Muscle of leg (tissue), 11 donors: Measurements from ENCODE around the gene TAF10. TPM values are rescaled to one million over a fixed set of nuclear protein-coding genes. Genes with fewer than 3 reads are reported as not detected.

Experiments used
- DNase-seq: peaks from one replicate; pipeline ENCODE4 v3.0.0; 2013
- H3K27ac ChIP-seq: one replicate; pipeline ENCODE4 v1.5.1; 2013; ENCODE audit warnings: mild to moderate bottlenecking, low read length, control low read depth
- H3K27me3 ChIP-seq: one replicate; pipeline ENCODE4 v1.6.1; 2013; ENCODE audit warnings: low read length; ENCODE audit not compliant: control insufficient read depth, insufficient read depth
- H3K36me3 ChIP-seq: one replicate; pipeline ENCODE4 v1.6.1; 2013; ENCODE audit warnings: low read length; ENCODE audit not compliant: control insufficient read depth, insufficient read depth
- H3K4me1 ChIP-seq: one replicate; pipeline ENCODE4 v1.6.1; 2013; ENCODE audit warnings: low read length; ENCODE audit not compliant: control insufficient read depth, insufficient read depth
- H3K4me3 ChIP-seq: one replicate; pipeline ENCODE4 v1.5.1; 2013; ENCODE audit warnings: low read length, control low read depth
- H3K9me3 ChIP-seq: replicated peaks from 2 replicates; pipeline ENCODE4 v1.6.1; 2013; ENCODE audit warnings: low read depth, low read length; ENCODE audit not compliant: control insufficient read depth
- WGBS: methylation state at CpG from one replicate; pipeline ENCODE4 v1.1.5; 2013; ENCODE audit warnings: missing lambda C conversion rate; ENCODE audit not compliant: insufficient coverage; 5-methylcytosine and 5-hydroxymethylcytosine counted together
- polyA plus RNA-seq, 8 donors: library from polyadenylated mRNA; unstranded; fragments of 120-200 nt; gene quantifications; one replicate each; pipeline versions ENCODE4 v1.2.1 to v1.2.3, GENCODE V29; 2013; ENCODE audit warnings: inconsistent platforms in 1 of 8, low replicate concordance in 1 of 8; ENCODE audit not compliant: insufficient read length in 8 of 8, insufficient read depth in 1 of 8
- total RNA-seq: library from RNA; stranded (reverse); fragments of 120-200 nt; gene quantifications from one replicate; pipeline ENCODE4 v1.2.4, GENCODE V29; 2013

The TAF10 gene
- total and polyA plus RNA-seq, 9 donors: 76.3 to 128 (median 106) TPM

GRCh38 chr11:6561288-6561687, 50.7 kb downstream of the TAF10 start:
- WGBS: no CpG with 5 or more reads among the region's 3 CpGs
- no peaks in the 10 kb centered on the region for H3K9me3 ChIP-seq
- H3K4me3 ChIP-seq: no peak overlapping the region
- H3K27me3 ChIP-seq: no peaks in the 10 kb centered on the region
- no peaks in the 10 kb centered on the region for H3K4me1 ChIP-seq
- peaks cover 7% of the 10 kb centered on the region for H3K36me3 ChIP-seq
- H3K27ac ChIP-seq: no peak overlapping the region
- DNase-seq: no peak

Other genes starting within 250 kb of the TAF10 start
- 16.7 TPM for gene SMPD1, start 221.7 kb downstream of the TAF10 start, total RNA-seq
- 10 to 100 TPM; 22.9 to 28.4 (median 26.0) TPM for gene SMPD1, start 221.7 kb downstream of the TAF10 start, polyA plus RNA-seq
- 26.4 TPM for gene APBB1, start 193.1 kb downstream of the TAF10 start, total RNA-seq
- 10 to 100 TPM; 26.0 to 33.2 (median 30.5) TPM for gene APBB1, start 193.1 kb downstream of the TAF10 start, polyA plus RNA-seq
- gene HPX, start 171.2 kb downstream of the TAF10 start, total RNA-seq: 1.3 TPM
- gene HPX, start 171.2 kb downstream of the TAF10 start, polyA plus RNA-seq: 1 to 10 TPM in 7 of 8 donors, under 1 TPM in 1; 0.88 to 3.9 (median 2.8) TPM
- 15.3 TPM for gene TRIM3, start 138.3 kb downstream of the TAF10 start, total RNA-seq
- gene TRIM3, start 138.3 kb downstream of the TAF10 start, polyA plus RNA-seq: 10 to 100 TPM; 11.4 to 20.0 (median 15.8) TPM
- 29.7 TPM for gene ARFIP2, start 130.9 kb downstream of the TAF10 start, total RNA-seq
- gene ARFIP2, start 130.9 kb downstream of the TAF10 start, polyA plus RNA-seq: 10 to 100 TPM; 32.0 to 41.4 (median 35.9) TPM
- 19.8 TPM for gene TIMM10B, start 130.7 kb downstream of the TAF10 start, total RNA-seq
- 10 to 100 TPM; 16.1 to 23.9 (median 17.6) TPM for gene TIMM10B, start 130.7 kb downstream of the TAF10 start, polyA plus RNA-seq
- gene DNHD1, start 114.9 kb downstream of the TAF10 start, total RNA-seq: 4.1 TPM
- gene DNHD1, start 114.9 kb downstream of the TAF10 start, polyA plus RNA-seq: 10 to 100 TPM in 1 of 8 donors, 1 to 10 TPM in 7; 3.3 to 10.7 (median 6.7) TPM
- 24.3 TPM for gene RRP8, start 8.6 kb downstream of the TAF10 start, total RNA-seq
- 10 to 100 TPM; 16.7 to 20.6 (median 18.8) TPM for gene RRP8, start 8.6 kb downstream of the TAF10 start, polyA plus RNA-seq
- gene ILK, start 8.4 kb downstream of the TAF10 start, total RNA-seq: 144 TPM
- gene ILK, start 8.4 kb downstream of the TAF10 start, polyA plus RNA-seq: 100 to 1,000 TPM; 139 to 165 (median 149) TPM
- 17.1 TPM for gene TPP1, start 7.2 kb upstream of the TAF10 start, total RNA-seq
- gene TPP1, start 7.2 kb upstream of the TAF10 start, polyA plus RNA-seq: 10 to 100 TPM; 30.9 to 52.0 (median 37.8) TPM
- 36.3 TPM for gene DCHS1, start 43.6 kb upstream of the TAF10 start, total RNA-seq
- 10 to 100 TPM; 30.7 to 69.3 (median 51.0) TPM for gene DCHS1, start 43.6 kb upstream of the TAF10 start, polyA plus RNA-seq
- gene MRPL17, start 71.1 kb upstream of the TAF10 start, total RNA-seq: 37.2 TPM
- 10 to 100 TPM; 63.5 to 86.7 (median 71.7) TPM for gene MRPL17, start 71.1 kb upstream of the TAF10 start, polyA plus RNA-seq
- 0.04 TPM for gene OR2AG2, start 159.8 kb upstream of the TAF10 start, total RNA-seq
- gene OR2AG2, start 159.8 kb upstream of the TAF10 start, polyA plus RNA-seq: under 1 TPM in 3 of 8 donors, not detected in 5; 0.04 to 0.05 (median 0.04) TPM
- gene OR2AG1, start 170.8 kb upstream of the TAF10 start, total RNA-seq: not detected
- gene OR2AG1, start 170.8 kb upstream of the TAF10 start, polyA plus RNA-seq: under 1 TPM in 4 of 8 donors, not detected in 4; 0.04 to 0.05 (median 0.05) TPM
- gene OR6A2, start 187.5 kb upstream of the TAF10 start, total RNA-seq: 0.04 TPM
- under 1 TPM in 1 of 8 donors, not detected in 7; 0.04 TPM for gene OR6A2, start 187.5 kb upstream of the TAF10 start, polyA plus RNA-seq
- not detected for gene OR10A5, start 233.5 kb upstream of the TAF10 start, total RNA-seq
- not detected for gene OR10A5, start 233.5 kb upstream of the TAF10 start, polyA plus RNA-seq